ENCODE results near the gene SLC22A23.

- TF ChIP-seq POLR2A (IDR thresholded peaks at IDR 0.05; ENCODE audit: low read depth) (no peak), EP300 (IDR thresholded peaks at IDR 0.05) (no peak), CTCF (IDR thresholded peaks at IDR 0.05) (no peak)
These were observed 137.9 kb downstream of the SLC22A23 start for GRCh38 chr6:3318821-3319540.

Measured in esophagus muscularis mucosa (tissue), 4 donors.